Activated CD8-positive, alpha-beta memory T cell treated with anti-CD3 and anti-CD28 coated beads, Interleukin-2, amount 50 U/mL, for 4 hours (primary cell): ENCODE measurements around the gene SLC25A42.
A peak's percentile ranks its signal among the peaks of the same experiment; 100 is the strongest.
"Not testable (repeated sequence)": the region's sequence is repeated elsewhere in the genome, so short reads cannot be mapped to it uniquely, and the experiment has no call there.

Experiments used
- DNase-seq: peaks from one replicate; pipeline ENCODE4 v3.0.0-alpha.2; 2020

The SLC25A42 gene, protein sequence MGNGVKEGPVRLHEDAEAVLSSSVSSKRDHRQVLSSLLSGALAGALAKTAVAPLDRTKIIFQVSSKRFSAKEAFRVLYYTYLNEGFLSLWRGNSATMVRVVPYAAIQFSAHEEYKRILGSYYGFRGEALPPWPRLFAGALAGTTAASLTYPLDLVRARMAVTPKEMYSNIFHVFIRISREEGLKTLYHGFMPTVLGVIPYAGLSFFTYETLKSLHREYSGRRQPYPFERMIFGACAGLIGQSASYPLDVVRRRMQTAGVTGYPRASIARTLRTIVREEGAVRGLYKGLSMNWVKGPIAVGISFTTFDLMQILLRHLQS

DNA sequence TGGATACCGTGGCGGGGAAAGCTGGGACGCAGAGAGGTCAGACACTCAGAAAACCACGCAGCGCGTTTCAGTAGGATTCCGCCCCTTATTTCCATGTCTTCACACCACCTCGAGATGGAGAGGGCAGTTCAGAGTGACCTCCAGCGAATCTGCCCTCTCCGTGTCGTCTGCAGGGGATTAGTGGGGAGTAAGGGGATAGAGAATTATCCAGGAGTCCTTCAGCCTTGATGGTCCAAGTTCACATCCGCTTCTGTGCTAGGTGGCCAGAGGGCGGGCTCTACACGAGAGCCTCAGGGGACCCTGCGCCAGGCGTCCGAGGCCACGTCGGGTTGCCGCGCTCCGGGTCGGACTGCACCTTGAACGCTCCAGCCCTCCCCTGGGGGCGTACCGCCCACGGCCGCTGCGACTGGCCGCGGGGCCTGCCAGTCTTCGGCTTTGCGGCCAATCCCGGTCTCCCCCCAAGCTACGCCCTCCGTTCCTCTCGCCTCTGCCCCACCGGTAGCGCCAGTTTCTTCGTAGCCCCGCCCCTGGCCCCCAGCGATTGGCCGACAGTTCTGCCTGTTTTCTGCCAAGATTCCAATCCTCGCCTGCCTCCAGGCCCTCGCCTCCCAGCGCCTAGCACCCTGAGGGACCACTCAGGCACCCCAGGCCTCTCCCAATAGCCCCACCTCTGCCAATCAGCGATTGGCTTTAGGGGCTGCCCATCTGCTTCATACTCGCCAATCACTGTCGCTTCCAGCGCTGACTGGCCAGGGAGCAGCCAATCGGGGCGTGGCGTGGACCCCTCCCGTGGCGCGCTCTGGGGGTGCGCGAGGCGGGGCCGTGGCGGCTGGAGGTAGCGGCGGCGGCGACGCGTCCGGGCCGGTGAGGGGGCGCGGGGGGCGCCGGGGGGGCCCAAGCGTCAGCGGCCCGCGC lies at the start of gene SLC25A42:
SLC25A42 (plus strand) TSS at position 812 of the 915 bp plus-strand sequence. CDS start 32,131 bp downstream, outside the sequence.
- DNase-seq: peak; percentile 98

DNA sequence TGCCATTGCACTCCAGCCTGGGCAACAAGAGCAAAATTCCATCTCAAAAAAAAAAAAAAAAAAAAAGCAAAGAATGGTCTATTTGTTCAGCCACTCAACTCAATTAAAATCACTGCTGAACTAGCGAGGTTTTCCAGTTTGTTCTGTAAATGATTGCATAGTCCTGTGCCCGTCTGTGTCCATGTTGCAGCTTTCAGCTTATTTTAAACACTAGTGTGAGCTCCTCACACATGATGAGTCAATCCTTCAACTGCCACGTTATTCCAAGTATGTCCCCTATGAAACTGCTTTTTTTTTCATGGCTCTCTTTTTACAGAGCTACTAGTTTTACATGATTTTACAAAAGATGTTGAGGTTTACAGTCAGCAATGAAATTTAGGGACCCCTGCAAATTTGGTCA lies 42.7 kb upstream of the SLC25A42 start:
- DNase-seq: no peak

DNA sequence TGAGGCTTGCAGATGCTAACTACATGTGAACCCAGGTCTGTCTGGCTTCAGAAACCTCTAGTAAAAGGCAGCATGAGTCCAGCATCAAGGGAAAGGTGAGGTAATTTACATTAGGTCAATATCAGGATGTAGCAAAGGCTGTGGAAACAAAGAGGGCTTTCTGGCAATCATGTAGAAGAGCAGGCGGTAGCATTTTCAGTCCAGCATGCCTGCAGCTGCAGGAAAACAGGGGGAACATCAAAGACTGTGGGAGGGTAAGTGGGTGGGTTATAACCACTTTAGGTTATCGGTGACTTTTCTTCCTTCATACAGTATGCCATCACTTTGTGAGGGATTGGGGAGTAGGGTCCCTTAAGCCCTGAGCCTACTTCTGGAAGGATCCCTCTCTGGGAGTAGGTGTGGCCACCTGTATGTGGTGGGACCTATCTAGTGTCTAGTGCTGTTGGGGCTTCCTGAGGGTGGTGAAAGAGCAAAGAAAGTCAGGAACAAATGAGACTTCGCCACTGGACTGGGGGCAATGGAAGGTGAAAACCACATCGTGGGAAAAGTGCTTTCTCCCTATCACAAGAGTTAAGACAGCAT lies 41.3 kb upstream of the SLC25A42 start:
- no peak for DNase-seq

DNA sequence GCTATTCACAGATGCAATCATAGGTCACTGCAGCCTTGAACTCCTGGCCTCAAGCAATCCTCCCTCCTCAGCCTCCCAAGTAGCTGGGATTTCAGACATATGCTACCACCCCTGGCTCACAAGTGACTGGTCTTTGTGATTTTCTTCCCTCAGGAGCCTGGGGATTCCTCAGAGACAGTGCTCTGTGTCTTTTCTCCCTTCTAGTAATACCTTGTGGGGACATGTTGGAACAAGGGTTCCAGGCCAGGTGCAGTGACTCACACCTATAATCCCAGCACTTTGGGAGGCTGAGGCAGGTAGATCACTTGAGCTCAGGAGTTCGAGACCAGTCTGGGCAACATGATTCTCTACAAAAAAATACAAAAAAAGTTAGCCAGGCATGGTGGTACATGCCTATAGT lies 40.4 kb upstream of the SLC25A42 start:
- not testable (repeated sequence) for DNase-seq

DNA sequence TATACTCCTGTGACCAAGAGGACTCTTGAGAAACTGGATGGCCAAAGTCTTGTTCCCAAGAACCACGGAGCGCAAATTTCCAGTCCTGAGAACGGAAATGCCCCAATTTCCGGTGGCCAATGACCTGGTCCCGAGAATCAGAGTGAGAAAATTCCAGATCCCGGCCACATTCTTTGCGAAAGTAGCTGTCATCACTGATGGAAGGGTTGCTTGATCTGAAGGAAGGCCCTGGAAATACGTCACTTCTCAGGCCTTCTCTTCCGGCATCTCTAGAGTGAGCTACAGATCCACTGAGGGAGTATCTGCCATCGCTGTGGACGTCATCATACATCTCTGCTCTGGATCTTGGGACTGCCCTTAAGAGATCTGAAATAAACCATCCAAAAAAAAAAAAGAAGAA lies 37.9 kb upstream of the SLC25A42 start:
- no peak for DNase-seq

DNA sequence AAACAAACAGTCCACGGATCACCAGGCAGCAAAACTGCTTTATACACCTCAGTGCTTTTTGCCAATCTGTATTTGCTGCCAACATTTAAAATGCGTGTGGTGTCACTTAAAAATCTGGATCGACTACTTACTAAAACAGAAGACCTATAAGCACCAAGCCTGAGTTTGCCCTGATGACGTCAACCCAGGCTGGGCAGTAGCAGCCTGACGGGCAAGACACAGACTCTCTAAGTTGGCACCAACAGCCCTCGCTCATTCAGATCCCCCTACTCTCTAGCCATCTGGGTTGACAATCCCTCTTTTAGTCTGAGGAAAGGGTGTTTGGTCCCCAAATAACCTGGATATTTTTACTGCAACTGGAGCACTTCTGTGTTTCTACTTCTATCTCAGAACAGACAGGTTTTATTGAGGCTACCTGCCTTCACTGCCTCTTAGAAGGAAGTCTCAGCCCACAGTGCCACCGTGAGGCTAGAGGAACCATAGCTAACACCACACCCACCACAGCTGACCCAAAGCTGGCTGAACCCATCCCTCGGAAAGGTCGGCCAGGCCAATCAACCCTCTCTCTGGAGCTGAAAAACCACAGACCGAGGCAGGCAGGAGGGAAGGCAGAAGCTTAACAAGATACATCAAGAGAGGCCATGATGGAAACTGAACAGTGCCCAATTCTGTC lies 37.4 kb upstream of the SLC25A42 start:
- DNase-seq: no peak

DNA sequence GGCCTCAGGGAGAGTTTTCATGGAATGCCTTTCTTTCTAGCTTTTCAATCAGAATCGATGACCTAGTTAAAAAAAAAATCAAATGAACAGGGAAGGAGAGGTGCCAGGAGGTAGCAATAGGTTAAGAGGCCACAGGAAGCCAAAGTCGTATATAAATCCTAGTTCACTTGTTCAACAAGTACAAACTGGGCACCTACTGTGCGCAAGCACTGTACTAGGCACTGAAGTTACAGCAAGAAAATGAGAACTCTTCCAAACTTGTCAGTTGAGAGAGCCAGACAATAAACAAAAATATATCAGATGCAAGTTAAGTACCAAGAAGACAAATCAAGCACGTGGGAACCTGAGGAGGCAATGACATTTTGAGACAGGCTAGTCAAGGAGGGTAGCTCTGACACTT lies 36.6 kb upstream of the SLC25A42 start:
- no peak for DNase-seq

DNA sequence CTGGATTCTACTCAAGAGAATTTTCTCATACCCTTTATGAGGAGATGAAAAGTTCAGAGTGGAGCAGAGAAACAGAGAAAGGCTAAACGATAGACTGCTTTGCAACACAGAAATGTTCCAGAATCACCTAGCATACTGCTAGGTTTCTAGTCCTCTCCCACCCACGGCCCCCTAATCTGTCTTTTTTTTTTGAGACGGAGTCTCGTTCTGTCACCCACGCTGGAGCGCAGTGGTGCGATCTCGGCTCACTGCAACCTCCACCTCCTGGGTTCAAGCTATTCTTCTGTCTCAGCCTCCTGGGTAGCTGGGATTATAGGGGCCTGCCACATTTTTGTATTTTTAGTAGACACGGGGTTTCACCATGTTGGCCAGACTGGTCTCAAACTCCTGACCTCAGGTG lies 35.3 kb upstream of the SLC25A42 start:
- DNase-seq: no peak

DNA sequence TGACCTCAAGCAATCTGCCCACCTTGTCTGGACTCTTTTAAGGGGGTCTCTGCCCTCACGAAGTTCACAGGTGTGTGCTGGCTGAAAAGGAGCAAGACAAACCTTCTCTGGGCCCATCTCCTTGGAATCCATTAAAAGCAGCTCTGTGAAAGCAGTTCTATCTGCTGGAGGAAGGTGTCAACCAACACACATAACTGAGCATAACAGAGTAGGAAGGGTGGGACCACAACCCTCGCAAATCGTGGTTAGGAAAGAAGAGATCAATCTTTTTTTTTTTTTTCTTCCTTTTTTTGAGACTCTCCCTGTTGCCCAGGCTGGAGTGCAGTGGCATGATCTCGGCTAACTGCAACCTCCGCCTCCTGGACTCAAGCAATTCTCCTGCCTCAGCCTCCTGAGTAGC lies 31.9 kb upstream of the SLC25A42 start:
- no peak for DNase-seq

DNA sequence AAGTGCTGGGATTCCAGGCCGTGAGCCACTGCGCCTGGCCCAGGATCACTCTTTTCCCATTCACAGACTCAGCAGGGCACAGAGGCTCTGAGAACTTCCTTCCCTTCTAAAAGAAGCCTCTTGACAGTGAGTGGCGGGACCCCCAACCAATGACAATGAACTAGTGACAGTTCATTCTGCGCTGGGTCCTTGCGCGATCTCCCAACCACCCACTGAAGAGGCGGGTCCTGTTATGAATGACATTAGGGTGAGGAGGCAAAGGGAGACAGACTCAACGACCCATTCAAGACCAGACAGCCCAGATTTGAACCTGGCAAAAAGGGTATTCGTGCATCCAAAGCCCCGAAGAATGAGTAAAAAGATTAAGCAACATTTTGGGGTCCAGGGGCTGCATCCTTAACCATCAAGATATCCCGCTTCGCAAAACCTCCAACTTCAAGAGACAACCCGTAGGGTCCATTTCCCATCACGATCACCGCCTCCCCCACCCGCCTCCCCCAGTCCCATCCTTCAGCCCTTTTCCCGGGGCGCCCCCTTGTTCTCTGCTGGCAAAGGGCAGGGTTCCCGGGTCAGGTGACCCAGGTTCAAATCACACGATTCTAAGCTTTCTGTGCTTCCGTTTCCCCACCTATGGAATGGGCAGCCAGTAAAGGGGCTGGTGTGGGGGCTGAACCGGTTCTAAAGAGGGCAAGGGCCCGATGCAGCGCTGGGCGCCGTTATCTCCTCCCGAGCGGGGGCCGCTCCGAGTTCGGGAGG lies 31.2 kb upstream of the SLC25A42 start:
- peak; percentile 84 for DNase-seq

DNA sequence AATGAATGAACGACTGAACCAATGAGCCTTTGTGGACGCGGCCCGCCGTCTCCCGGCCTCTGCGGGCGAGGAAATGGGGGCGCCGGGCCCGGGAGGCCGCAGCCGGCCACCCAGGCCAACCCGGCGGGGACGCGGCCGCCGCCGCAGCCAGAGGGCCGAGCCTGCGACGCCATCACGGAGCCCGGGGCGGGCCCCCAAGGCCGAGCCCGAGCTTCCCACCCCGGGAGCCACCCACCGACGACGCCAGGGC lies 30.7 kb upstream of the SLC25A42 start:
- DNase-seq: no peak

DNA sequence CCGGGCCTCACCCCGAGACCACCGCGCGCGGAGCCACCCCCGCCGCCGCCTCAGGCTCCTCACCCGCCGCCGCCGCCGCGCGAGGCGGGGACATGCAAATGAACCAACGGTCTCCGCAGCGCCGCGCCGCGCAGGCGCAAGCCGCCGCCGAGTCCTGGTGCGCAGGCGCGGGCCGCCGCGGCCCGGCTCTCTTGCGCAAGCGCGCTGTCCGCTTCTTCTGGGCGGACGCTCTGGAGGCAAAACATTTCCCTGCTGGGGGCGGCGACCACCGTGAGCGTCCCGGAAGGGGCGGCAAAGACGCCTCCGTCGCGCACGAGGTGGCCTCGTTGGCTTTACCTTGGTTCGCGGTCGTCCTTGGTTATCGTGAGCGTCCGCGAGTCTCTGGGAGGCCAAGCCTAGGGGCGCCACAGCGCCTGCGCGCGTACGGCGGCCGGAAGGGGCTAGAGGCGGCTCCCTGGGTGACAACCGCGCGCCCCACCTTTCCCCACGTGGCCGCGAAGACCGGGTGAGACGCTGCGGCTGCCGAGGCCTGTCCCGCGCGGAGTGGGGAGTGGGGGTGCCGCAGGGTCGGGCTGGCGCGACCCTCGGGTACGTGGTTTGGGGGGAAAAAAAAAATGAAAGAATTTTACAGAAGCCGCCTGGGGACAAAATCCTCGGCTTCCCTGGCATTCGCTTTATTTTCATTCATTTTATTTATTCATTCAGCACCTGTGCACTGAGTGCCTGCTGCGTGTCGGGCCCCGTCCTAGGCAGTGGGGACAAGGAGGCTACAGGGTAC lies 30.2 kb upstream of the SLC25A42 start, which contains the start of the genes ARMC6 and SUGP2:
ARMC6 (plus strand) TSS at position 178 of the 778 bp plus-strand sequence. CDS start 607 bp downstream, outside the sequence.
SUGP2 (minus strand) TSS at position 92 of the 778 bp plus-strand sequence. CDS start 2,446 bp downstream, outside the sequence.
- peak; percentile 86 for DNase-seq

DNA sequence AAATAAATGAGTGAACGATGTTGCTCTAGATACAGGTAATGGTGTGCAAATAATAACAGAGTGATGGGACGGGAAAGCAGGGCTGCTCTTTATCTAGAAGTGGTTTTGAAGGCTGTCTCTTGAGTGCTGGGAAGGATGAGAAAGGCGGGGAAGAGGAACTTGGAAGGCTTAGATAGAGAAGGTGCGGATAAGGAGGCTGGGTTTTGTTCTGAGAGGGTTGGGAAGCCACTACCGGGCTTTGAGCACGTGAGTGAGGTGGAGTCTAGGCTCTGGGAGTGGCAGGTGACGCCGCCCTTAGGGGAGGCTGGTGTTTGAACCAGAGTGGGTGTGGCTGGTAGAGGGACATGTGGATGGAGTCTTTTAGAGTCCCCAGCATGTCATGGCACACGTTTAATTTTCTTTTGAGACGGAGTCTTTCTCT lies 29.6 kb upstream of the SLC25A42 start:
- peak; percentile 62 for DNase-seq

DNA sequence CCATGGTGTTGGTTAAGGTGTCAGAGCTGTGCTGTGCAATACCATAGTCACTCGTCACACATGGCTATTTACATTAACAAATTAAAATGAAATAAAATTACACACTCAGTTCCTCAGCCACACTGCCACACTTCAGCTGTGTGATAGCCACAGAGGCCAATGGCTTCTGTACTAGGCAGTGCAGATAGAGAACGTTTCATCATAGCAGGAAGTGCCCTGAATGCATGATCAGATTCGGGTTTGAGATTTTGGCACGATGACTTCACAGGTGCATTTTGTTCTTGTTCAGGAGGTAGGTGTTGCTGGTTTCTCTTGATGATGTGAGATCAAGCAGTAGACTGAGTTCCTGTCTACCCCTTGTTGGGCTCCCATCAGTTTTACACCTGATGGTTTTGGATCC lies 23.9 kb upstream of the SLC25A42 start:
- no peak for DNase-seq

DNA sequence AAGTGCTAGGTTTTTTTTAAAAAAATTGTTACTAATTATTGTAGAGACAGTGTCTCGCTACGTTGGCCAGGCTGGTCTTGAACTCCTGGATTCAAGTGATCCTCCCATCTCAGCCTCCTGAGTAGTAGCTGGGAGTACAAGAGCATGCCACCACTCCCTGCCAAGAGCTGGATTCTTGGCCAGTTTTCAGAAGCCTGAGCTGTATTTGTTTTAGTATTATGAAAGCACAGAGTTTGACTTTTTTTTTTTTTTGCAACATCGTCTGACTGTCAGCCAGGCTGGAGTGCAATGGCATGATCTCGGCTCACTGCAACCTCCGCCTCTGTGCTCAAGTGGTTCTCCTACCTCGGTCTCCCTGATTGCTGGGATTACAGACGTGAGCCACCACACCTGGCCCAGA lies 23.4 kb upstream of the SLC25A42 start:
- DNase-seq: no peak

DNA sequence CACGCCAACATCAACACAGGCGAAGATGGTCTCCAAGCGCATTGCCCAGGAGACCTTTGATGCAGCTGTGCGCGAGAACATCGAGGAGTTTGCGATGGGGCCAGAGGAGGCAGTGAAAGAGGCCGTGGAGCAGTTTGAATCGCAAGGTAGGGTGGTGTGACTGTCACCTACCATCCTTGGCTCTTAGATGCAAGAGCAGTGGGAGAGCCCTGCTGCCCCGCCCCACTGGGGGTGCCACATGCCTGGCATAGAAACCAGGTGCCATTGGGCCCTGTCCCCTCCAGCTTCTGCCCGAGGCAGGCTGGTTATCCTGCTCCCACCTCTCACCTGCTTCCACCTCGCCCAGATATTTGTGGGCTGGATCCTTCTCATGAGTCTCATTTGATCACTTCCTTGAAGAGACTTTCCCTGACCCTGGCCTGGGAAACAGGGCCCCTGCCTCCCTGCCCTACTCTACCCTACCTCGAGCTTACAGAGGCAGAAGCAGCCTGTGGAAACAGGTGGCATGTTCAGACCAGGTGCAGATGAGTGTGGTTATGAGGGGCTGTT lies 21.0 kb upstream of the SLC25A42 start:
- no peak for DNase-seq

DNA sequence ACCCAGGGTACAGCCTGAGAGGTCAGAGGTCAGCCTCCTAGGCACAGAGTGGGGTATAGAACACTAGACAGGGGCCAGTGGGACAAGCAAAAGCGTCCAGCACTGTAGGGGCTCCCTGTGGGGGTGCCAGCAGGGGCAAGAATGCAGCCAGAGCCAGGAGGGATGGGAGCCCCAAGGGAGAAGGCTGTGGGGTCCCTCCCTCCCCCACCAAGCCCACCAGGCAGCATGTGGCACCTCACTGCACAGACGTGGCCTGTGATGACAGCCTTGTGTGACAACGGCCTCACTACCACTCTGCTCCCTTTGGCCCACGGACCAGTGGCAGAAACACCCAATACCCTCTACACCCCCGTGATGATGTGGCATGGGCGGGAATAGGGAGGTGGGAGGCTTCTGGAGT lies 20.3 kb upstream of the SLC25A42 start:
- DNase-seq: no peak

DNA sequence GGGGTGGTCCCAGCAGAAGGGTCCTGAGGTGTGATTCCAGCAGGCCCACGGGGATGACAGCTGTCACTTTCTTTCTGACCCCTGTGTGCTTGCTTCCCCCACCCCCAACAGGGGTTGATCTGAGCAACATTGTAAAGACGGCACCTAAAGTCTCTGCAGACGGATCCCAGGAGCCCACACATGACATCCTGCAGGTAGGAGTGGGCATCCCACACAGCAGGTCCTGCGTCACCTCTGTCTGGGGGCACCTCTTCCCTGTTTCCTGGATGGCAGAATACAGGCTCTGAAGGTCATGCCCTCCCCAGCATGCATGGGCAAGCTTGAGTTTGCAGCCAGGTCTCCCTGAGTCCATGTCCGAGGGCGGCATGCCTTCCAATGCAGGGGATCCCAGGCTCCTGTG lies 19.9 kb upstream of the SLC25A42 start:
- no peak for DNase-seq

DNA sequence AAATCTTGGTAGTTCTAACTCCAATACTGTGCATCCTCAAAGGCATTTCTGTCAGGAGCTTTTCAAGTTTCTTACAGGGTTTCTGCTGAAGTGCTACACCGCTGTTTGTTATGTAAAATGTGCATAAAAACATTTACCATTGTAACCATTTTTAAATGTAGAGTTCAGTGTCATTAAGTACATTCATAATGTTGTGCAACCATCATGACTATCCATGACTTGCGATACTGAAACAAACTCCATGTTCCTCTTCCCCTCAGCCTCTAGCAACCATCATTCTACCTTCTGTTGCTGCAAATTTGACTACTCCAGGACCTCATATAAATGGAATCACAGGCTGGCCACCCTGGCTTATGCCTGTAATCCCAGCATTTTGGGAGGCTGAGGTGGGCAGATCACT lies 14.4 kb upstream of the SLC25A42 start:
- no peak for DNase-seq

DNA sequence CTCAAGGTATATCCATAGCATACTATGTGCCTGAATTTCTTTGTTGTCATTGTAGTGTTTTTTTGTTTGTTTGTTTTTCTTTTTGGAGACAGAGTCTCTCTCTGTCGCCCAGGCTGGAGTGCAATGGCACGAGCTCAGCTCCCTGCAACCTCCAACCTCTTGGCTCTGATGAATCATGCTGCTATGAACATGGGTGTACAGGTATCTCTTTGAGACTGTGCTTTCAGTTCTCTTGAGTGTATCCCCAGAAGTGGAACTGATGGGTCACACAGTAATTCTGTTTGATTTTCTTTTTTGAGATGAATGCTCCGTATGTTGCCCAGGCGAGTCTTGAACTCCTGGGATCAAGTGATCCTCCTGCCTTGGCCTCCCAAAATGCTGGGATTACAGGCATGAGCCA lies 13.7 kb upstream of the SLC25A42 start:
- DNase-seq: no peak

DNA sequence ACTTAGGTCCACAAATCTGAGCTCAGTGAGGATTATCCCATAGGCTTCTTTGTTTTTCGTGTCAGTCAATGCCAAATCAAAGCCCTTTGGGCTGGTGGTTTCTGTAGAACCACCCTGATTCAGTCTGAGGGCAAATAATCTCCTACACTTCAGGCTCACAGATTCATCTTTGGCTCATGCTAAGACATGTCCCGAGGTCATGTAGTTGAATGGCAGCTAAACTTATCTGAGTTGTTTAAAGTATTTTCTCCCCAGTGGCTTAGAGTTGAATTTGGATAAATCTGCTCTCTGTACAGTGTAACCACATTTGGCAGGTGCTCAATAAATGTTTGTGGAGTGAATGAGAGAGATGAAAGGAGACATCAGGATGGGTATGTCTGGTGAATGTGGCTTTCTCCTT lies 13.1 kb upstream of the SLC25A42 start:
- no peak for DNase-seq
